ENCODE data around the gene CALML5.

CALML5 gene

DNA sequence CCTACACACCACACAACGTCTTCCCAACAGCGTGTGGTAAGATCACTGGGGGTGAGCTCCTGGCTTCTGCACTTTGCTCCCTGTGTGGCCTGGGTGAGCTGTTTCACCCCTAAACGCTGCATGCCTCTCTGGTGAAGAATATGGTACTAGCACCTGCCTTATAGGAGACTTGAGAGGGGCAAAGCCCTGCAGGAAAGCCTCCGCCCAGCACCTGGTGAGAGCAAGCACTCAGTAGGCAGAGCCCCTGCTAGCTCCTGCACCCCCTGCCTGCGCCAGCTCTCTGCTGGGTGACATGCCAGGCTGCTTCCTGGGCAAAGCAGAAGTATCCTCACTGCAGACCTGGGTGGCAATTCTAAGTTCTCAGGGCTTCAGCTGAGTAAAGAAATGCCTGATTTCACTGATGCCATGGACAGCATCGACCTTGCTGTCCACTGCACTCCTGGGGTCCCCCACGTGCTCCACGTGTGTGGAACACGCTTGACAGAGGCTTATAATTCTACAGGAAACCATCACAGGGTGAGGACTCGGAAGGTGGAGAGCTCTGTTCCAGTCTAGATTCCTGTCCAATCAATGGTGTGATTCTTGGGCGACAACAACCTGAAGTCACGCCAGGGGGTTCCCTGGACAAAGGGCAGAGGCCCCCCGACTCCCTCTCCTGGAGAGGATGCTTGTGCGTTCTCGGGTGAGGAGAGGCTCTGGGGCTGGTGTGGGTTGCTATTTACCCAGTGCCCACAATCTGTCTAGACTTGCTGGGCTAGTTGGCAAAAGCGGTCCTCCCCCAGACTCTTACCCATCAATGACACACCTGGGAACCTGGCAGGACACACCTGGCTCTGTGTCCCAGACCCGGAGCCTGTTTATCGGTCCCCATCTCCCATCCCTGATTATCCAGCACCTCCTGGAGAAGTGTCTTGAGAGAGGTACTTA, 5.0 kb upstream of the CALML5 start:
- Histone ChIP-seq H3K9me3 (ENCODE audit: low read length) (no peaks in the 10 kb centered on the region), H3K27me3 (ENCODE audit: control insufficient read depth in 1 of 2, insufficient read depth in 2 of 2, low read length in 2 of 2) (no peaks in the 10 kb centered on the region), H3K36me3 (ENCODE audit: insufficient read depth, low read length) (no peaks in the 10 kb centered on the region), H3K27ac (ENCODE audit: low read depth, low read length) (no peak overlapping the region), H3K9ac (ENCODE audit: low read length) (no peak overlapping the region), H3K4me1 (ENCODE audit: insufficient read depth, low read length) (no peaks in the 10 kb centered on the region), H3K4me3 (ENCODE audit: low read depth in 1 of 2, low read length in 2 of 2) (no peak overlapping the region)

DNA sequence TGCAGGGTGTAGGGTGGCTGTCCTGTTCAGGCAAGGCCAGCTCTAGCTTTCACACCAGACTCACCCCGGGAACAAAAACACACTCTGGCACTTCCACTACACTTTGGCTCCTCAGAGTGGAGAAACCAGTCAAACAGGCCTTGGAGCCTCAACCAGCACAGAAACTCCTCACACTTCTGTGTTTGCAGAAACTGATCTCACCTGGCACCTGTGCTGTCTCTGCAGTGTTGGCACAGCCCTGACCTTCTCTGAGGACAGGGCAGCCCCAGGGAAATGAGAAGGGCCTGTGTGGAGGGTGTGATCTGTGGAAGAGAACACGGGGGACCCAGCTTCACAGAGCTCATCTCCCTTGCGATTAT, 4.1 kb upstream of the CALML5 start:
- Histone ChIP-seq H3K9me3 (ENCODE audit: low read length) (no peaks in the 10 kb centered on the region), H3K36me3 (ENCODE audit: insufficient read depth, low read length) (no peaks in the 10 kb centered on the region), H3K27me3 (ENCODE audit: control insufficient read depth in 1 of 2, insufficient read depth in 2 of 2, low read length in 2 of 2) (no peaks in the 10 kb centered on the region), H3K9ac (ENCODE audit: low read length) (no peak overlapping the region), H3K4me3 (ENCODE audit: low read depth in 1 of 2, low read length in 2 of 2) (no peak overlapping the region), H3K27ac (ENCODE audit: low read depth, low read length) (no peak overlapping the region), H3K4me1 (ENCODE audit: insufficient read depth, low read length) (no peaks in the 10 kb centered on the region)

DNA sequence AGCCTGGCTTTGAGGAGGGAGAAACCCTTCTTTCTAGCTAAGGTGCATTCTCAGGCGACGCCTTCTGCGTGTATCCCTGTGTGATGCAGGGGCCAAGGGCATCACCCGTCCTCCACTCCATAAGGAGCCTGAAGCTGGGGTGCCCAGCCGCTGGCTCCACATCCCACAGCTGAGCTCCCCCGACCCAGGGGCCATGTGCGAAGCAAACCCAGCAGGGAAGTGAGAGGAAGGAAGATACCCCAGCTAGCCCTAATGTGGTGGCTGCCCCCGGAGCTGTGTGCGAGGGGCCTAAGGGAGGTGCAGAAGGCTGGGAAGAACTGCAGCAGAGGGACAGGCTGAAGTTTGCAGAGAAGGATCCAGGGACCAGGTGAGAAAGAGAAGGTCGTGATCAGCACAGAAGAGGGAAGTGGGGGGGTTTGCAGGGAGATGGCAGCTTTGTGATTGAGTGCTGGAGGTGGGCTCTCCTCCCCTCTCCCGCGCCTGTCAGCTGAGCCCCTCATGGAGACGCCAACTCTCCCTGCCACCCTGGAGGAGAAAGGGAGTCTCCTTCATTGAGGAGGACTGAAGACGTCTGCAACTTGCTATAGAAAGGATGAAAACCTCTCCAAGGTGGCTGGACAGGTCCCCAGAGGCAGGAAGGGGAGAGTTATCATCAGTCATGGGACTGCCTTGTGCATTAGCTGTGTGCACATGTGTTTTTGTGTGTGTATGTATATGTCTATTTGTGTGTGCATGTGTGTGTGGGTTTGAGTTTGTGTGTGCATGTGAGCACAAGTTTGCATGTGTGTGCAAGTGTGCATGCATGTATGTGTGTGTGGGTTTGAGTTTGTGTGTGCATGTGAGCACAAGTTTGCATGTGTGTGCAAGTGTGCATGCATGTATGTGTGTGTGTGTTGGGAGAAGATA, 3.5 kb upstream of the CALML5 start:
- Histone ChIP-seq H3K27ac (ENCODE audit: low read depth, low read length) (no peak overlapping the region), H3K9me3 (ENCODE audit: low read length) (no peaks in the 10 kb centered on the region), H3K9ac (ENCODE audit: low read length) (no peak overlapping the region), H3K27me3 (ENCODE audit: control insufficient read depth in 1 of 2, insufficient read depth in 2 of 2, low read length in 2 of 2) (no peaks in the 10 kb centered on the region), H3K4me1 (ENCODE audit: insufficient read depth, low read length) (no peaks in the 10 kb centered on the region), H3K36me3 (ENCODE audit: insufficient read depth, low read length) (no peaks in the 10 kb centered on the region), H3K4me3 (ENCODE audit: low read depth in 1 of 2, low read length in 2 of 2) (no peak overlapping the region)

DNA sequence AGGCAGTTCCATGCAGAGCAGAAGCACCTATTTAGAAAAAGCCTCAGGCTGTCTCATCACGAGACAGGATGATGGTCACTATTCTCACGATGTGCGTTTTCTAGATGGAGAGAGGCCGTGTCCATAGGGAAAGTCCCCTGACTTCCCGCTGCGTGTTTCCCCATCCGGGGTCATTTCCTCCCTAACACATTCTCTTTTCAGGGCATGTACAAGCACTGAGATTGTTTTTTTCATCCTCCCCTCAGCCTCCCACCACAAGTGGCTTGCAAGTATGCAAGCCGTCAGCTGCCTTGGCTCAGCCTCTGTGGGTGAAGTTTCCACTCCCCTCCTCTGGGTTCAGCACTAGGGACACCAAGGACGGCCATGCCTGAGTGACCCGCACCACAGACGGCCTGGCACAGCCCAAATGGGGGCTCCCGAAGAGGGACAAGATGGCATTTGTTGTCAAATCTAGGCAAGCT, 2.7 kb upstream of the CALML5 start:
- Histone ChIP-seq H3K27ac (ENCODE audit: low read depth, low read length) (no peak overlapping the region), H3K4me1 (ENCODE audit: insufficient read depth, low read length) (no peaks in the 10 kb centered on the region), H3K36me3 (ENCODE audit: insufficient read depth, low read length) (no peaks in the 10 kb centered on the region), H3K27me3 (ENCODE audit: control insufficient read depth in 1 of 2, insufficient read depth in 2 of 2, low read length in 2 of 2) (no peaks in the 10 kb centered on the region), H3K4me3 (ENCODE audit: low read depth in 1 of 2, low read length in 2 of 2) (no peak overlapping the region), H3K9me3 (ENCODE audit: low read length) (no peaks in the 10 kb centered on the region), H3K9ac (ENCODE audit: low read length) (no peak overlapping the region)

DNA sequence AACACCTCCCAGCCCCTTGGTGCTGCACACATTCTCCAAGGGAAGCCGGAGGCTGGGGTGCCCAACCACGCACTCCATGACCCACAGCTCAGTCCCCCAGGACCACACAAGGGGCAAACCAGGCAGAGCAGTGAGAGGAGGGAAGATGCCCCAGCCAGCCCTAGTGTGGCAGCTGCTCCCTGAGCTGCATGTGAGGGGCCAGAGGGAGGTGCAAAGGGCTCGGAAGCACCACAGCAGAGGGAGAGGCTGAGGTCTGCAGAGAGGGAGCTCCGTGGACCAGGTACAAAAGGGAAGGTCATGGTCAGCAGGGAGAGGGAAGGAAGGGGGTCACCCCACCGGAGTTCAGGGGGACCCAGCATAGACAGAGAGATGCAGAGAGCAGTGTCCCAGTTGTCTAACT, 1.5 kb upstream of the CALML5 start:
- Histone ChIP-seq H3K27me3 (ENCODE audit: control insufficient read depth in 1 of 2, insufficient read depth in 2 of 2, low read length in 2 of 2) (no peaks in the 10 kb centered on the region), H3K4me1 (ENCODE audit: insufficient read depth, low read length) (no peaks in the 10 kb centered on the region), H3K27ac (ENCODE audit: low read depth, low read length) (no peak overlapping the region), H3K9ac (ENCODE audit: low read length) (no peak overlapping the region), H3K9me3 (ENCODE audit: low read length) (no peaks in the 10 kb centered on the region), H3K4me3 (ENCODE audit: low read depth in 1 of 2, low read length in 2 of 2) (no peak overlapping the region), H3K36me3 (ENCODE audit: insufficient read depth, low read length) (no peaks in the 10 kb centered on the region)

DNA sequence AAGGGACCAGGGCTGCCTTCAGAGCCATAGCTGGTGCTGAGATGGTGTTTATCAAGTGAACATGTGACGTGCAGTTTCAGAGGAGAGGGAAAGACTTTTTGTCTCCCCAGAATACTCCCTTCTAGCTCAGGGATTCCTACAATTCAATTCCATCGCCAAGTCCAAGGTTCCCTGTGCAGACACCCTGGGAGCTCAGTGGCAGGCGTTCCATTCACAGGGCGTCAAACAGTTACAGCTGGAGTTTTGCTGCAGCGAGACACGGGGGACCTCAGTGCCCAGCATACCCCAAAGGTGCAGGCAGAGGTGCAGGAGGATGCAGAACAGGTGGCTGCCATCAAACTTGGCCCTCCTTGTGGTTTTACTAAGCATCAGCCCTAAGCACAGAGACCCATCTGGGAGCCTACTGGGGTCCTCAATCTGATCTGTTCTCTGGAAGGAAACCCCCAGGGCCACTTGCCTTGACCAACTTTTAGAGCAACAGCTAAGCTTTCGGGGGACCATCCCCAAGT, 846 bp upstream of the CALML5 start:
- H3K9me3 ChIP-seq (ENCODE audit: low read length), result no peaks in the 10 kb centered on the region
- no peak overlapping the region for H3K4me3 ChIP-seq (ENCODE audit: low read depth in 1 of 2, low read length in 2 of 2)
- H3K27me3 ChIP-seq (ENCODE audit: control insufficient read depth in 1 of 2, insufficient read depth in 2 of 2, low read length in 2 of 2), result no peaks in the 10 kb centered on the region
- H3K4me1 ChIP-seq (ENCODE audit: insufficient read depth, low read length), result no peaks in the 10 kb centered on the region
- H3K27ac ChIP-seq (ENCODE audit: low read depth, low read length), result no peak overlapping the region
- H3K36me3 ChIP-seq (ENCODE audit: insufficient read depth, low read length), result no peaks in the 10 kb centered on the region
- no peak overlapping the region for H3K9ac ChIP-seq (ENCODE audit: low read length)

DNA sequence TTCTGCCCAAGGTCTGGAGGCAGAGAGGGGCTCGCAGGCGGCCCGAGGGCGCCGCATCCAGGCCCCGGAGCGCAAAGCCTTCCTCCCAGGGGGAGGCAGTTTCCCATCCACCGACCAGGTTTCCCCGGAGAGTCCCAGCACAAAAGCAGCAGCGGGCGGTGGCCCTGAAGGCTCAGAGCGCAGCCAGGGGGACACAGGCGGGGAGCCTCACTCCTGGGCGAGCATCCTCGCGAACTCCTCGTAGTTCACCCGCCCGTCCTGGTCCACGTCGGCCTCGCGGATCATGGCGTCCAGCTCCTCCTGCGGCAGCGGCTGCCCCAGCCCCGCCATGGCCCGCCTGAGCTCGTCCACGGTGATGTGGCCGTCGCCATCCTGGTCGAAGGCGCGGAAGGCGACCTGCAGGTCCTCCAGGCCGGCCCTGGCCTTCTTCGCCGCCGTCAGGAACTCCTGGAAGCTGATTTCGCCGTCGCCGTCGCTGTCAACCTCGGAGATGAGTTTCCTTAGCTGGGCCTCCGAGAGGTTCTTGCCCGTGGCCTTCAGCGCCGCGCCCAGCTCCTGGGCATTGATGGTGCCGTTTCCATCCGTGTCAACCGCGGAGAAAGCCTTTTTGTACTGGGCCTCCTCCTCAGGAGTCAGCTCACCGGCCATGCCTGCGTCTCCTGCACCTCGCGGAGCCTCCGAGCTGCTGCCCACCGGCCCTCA, 428 bp downstream of the CALML5 start:
- no peaks in the 10 kb centered on the region for H3K4me1 ChIP-seq (ENCODE audit: insufficient read depth, low read length)
- no peaks in the 10 kb centered on the region for H3K27me3 ChIP-seq (ENCODE audit: control insufficient read depth in 1 of 2, insufficient read depth in 2 of 2, low read length in 2 of 2)
- no peak overlapping the region for H3K27ac ChIP-seq (ENCODE audit: low read depth, low read length)
- H3K4me3 ChIP-seq (ENCODE audit: low read depth in 1 of 2, low read length in 2 of 2), result no peak overlapping the region
- no peaks in the 10 kb centered on the region for H3K36me3 ChIP-seq (ENCODE audit: insufficient read depth, low read length)
- H3K9me3 ChIP-seq (ENCODE audit: low read length), result no peaks in the 10 kb centered on the region
- H3K9ac ChIP-seq (ENCODE audit: low read length), result no peak overlapping the region

DNA sequence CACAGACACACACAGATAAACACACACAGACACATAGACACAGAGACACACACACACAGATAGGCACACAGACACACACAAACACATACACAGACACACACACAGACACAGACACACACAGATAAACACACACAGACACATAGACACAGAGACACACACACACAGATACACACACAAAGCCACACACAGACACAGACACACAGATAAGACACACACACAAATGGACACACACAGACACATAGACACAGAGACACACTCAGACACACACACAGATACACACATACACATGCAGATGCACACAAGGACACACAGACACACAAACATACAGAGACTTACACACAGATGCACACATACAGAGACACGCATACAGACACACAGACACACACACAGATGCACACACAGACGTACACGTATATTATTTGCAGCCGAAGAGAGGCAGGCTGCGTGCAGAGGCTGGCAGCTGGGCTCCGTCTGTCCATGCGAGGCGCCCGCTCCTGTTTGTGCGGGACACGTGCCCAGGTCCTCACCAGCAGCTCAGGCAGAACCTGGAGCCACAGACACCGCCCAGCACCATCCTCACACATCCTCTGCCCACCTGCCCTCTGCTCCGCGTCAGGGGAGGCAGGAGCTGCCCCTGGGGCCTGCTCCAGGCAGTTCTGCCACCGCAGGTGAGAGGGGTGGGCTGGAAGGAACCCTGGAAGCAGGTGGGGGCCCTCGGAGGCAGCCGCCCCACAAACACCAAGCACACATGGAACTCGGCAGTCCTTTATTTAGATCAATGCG, 1.2 kb downstream of the CALML5 start:
- no peaks in the 10 kb centered on the region for H3K4me1 ChIP-seq (ENCODE audit: insufficient read depth, low read length)
- H3K27ac ChIP-seq (ENCODE audit: low read depth, low read length), result no peak overlapping the region
- H3K27me3 ChIP-seq (ENCODE audit: control insufficient read depth in 1 of 2, insufficient read depth in 2 of 2, low read length in 2 of 2), result no peaks in the 10 kb centered on the region
- H3K9me3 ChIP-seq (ENCODE audit: low read length), result no peaks in the 10 kb centered on the region
- H3K36me3 ChIP-seq (ENCODE audit: insufficient read depth, low read length), result no peaks in the 10 kb centered on the region
- no peak overlapping the region for H3K9ac ChIP-seq (ENCODE audit: low read length)
- no peak overlapping the region for H3K4me3 ChIP-seq (ENCODE audit: low read depth in 1 of 2, low read length in 2 of 2)

DNA sequence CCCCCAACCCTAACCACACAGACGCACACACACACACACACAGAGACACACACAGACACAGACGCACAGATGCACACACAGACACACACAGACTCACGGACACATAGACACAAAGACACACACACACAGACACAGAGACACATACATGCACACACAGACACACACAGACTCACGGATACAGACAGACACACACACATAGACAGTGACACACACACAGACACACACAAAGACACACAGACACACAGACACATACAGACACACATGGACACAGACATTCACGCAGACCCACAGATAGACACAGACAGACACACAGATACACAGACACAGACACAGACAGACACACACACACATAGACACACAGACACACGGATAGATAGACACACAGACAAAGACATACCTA, 2.1 kb downstream of the CALML5 start:
- Histone ChIP-seq H3K27ac (ENCODE audit: low read depth, low read length) (no peak overlapping the region), H3K36me3 (ENCODE audit: insufficient read depth, low read length) (no peaks in the 10 kb centered on the region), H3K9me3 (ENCODE audit: low read length) (no peaks in the 10 kb centered on the region), H3K4me1 (ENCODE audit: insufficient read depth, low read length) (no peaks in the 10 kb centered on the region), H3K27me3 (ENCODE audit: control insufficient read depth in 1 of 2, insufficient read depth in 2 of 2, low read length in 2 of 2) (no peaks in the 10 kb centered on the region), H3K9ac (ENCODE audit: low read length) (no peak overlapping the region), H3K4me3 (ENCODE audit: low read depth in 1 of 2, low read length in 2 of 2) (no peak overlapping the region)

DNA sequence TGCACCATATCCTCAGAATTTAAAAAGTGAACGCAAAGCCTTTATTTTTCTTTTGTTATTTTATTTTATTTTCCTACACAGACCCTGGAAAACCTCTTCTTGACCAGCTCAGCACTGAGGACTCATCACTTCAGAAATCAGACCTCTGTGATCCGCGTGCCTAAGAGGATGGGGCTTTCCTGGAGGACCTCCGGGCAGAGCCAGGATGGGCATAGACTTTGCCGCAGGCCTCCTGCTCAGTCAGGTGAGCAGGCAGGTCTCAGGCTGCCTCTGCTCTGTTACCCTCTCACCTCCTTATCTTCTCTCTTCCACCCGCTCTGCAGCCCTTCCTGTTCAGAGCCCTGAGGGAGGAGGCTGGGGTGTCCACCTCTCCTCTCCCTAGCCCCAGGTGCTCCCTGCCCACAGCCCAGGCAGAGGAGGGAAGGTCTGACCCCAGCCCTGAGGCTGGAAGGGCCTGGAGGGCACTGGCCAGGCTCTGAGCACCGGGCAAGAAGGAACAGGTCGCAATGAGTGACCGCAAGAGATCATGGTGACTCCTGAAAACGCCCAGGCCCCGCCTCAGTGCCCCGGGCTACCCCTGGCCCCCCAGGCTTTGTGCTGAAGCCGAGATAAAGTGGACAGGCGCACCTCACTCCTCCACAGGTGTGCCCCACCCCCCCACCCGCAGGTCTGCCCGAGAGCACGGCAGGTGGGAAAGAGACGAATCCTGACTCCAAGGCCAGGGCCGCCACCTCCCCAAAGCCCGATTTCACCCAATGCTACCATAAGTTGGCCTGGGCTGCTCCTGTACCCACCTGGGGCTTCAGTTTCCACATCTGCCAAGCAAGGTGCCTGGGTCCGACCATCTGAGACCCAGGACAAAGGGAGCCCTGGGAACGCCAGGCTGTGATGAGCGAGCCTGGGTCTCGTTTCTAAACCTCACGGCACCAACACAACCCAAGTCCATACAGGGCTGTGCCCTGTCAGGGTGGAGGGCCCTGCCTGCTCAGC, 2.8 kb downstream of the CALML5 start:
- Histone ChIP-seq H3K9ac (ENCODE audit: low read length) (no peak overlapping the region), H3K27ac (ENCODE audit: low read depth, low read length) (no peak overlapping the region), H3K27me3 (ENCODE audit: control insufficient read depth in 1 of 2, insufficient read depth in 2 of 2, low read length in 2 of 2) (no peaks in the 10 kb centered on the region), H3K36me3 (ENCODE audit: insufficient read depth, low read length) (no peaks in the 10 kb centered on the region), H3K4me3 (ENCODE audit: low read depth in 1 of 2, low read length in 2 of 2) (no peak overlapping the region), H3K4me1 (ENCODE audit: insufficient read depth, low read length) (no peaks in the 10 kb centered on the region), H3K9me3 (ENCODE audit: low read length) (no peaks in the 10 kb centered on the region)
